ENCODE data around the gene HUNK.
"Not testable (repeated sequence)": the region's sequence is repeated elsewhere in the genome, so short reads cannot be mapped to it uniquely, and the experiment has no call there.

HUNK gene

GRCh38 chr21:31872452-31873274 lies at the start of gene HUNK:
TSS of gene HUNK (plus strand) at chr21:31873020. CDS start at chr21:31873675, 655 bp downstream.
- peak; percentile 95 for DNase-seq

- no peak for DNase-seq
These were observed 42.9 kb upstream of the HUNK start for GRCh38 chr21:31829736-31830472.

- DNase-seq = no peak
These were observed 42.1 kb upstream of the HUNK start for GRCh38 chr21:31830701-31831100.

GRCh38 chr21:31837041-31837440 lies 35.8 kb upstream of the HUNK start:
- no peak for DNase-seq

- DNase-seq = no peak
These were observed 35.0 kb upstream of the HUNK start for GRCh38 chr21:31837618-31838390.

GRCh38 chr21:31838586-31839355 lies 34.0 kb upstream of the HUNK start:
- no peak for DNase-seq

GRCh38 chr21:31844206-31844605 lies 28.6 kb upstream of the HUNK start:
- DNase-seq = no peak

GRCh38 chr21:31845151-31845729 lies 27.6 kb upstream of the HUNK start:
- DNase-seq = no peak

- no peak for DNase-seq
These were observed 26.1 kb upstream of the HUNK start for GRCh38 chr21:31846690-31847089.

- no peak for DNase-seq
These were observed 25.1 kb upstream of the HUNK start for GRCh38 chr21:31847761-31848160.

- DNase-seq = no peak
These were observed 24.4 kb upstream of the HUNK start for GRCh38 chr21:31848326-31848985.

- no peak for DNase-seq
These were observed 21.9 kb upstream of the HUNK start for GRCh38 chr21:31850886-31851285.

- no peak for DNase-seq
These were observed 17.6 kb upstream of the HUNK start for GRCh38 chr21:31855180-31855579.

- DNase-seq = no peak
These were observed 15.7 kb upstream of the HUNK start for GRCh38 chr21:31857096-31857495.

GRCh38 chr21:31857631-31858030 lies 15.2 kb upstream of the HUNK start:
- not testable (repeated sequence) for DNase-seq

- no peak for DNase-seq
These were observed 12.0 kb upstream of the HUNK start for GRCh38 chr21:31860851-31861250.

- DNase-seq = no peak
These were observed 10.7 kb upstream of the HUNK start for GRCh38 chr21:31862078-31862477.

GRCh38 chr21:31865429-31865970 lies 7.3 kb upstream of the HUNK start:
- no peak for DNase-seq

- peak; percentile 94 for DNase-seq
These were observed 6.7 kb upstream of the HUNK start for GRCh38 chr21:31866077-31866511.

- no peak for DNase-seq
These were observed 3.1 kb upstream of the HUNK start for GRCh38 chr21:31869750-31870149.

GRCh38 chr21:31870472-31871193 lies 2.2 kb upstream of the HUNK start:
- DNase-seq = peak; percentile 84
